Measurements from ENCODE around the gene CEP350.
"Not testable (repeated sequence)": the region's sequence is repeated elsewhere in the genome, so short reads cannot be mapped to it uniquely, and the experiment has no call there.

Gene CEP350

DNA sequence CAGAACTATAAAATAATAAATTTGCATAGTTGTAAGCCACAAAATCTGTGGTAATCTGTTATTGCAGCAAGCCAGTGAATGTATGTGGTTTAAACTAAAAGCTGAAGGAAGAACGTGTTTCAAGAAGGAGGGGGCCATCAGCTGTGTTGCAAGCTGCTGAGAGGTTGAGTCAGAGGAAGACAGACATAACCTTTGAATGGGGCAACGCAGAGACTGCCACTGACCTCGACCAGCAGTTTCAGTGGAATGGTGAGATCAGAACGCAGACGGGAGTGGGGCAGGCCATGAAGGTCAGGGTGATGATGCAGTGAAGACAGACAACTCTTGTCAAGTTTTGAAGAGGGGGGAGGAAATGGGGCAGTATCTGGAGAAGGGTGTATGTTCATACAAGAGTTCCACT lies 176.9 kb downstream of the CEP350 start:
- no peak for DNase-seq

DNA sequence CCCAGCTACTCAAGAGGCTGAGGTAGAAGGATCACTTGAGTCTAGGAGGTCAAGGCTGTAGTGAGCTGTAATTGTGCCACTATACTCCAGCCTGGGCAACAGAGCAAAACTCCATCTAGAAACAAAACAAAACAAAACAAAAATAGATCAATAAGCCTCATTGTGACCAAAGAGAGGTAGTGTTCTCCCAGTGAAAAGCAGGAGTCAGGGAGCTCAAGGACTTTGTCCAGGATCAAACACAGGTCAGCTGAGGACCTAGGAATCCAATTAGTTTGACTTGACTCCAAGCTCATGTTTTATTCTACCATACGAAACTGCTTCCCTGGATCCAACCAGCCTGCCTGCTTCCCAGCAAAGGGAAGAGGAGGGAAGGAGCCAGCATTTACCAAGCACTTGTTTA lies 178.6 kb downstream of the CEP350 start:
- no peak for DNase-seq

DNA sequence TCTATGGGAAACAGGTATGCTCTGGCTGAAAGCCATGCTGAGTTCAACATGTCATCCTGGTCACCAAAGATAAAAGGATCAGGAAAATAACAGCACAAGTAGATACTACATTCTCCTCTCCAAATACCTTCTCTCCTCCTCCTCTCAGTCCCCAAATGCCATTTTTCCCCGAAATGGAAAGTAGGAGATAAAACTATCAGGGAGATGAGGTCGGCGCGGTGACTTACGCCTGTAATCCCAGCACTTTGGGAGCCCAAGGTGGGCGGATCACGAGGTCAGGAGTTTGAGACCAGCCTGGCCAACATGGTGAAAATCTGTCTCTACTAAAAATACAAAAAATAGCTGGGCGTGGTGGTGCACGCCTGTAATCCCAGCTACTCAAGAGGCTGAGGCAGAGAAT lies 179.1 kb downstream of the CEP350 start:
- not testable (repeated sequence) for DNase-seq

DNA sequence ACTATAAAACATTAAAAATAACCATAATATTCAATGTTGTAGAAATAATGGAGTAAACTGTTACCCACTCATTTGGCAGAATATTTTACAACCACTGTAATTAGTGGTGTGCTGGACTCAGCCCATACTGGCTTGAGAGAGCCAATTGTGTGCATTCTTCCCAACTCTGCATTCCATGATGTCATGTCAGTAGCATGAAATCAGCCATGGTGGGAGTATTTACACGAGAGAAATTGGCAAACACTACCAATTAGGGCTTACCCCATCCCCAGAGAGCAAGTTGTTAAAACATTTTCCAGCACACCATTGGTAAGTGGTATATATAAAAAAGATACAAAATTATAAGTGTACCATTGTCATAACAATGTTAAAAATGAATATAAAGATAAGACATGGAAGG lies 180.9 kb downstream of the CEP350 start:
- no peak for DNase-seq

DNA sequence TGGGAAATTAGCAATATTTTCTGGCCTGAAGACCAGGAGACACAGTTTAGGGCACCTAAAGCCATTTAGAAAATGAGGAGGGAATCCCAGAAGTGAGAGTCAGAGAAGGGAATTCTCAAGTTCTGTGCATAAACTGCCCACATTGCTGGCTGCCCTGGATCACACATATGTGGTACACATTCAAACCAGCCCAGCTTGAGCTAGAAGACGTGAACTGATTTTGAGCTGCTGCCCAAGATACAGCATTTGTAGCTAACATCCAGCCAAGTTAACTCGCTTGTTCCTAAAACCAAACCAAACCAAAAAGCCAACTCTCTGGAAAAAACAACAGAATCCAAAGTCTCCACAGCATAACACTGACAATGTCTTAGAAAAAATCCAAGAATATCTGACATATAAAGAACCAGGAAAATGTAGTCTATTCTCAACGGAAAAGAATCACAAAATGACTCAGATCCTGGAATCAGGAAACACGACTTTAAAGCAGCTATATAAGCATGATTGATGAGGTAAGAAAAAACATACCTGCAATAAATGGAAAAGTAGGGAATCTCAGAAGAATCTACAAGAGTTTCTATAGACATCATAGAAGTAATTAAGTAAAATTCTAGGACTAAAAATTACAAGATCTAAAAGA lies 181.8 kb downstream of the CEP350 start:
- no peak for DNase-seq

DNA sequence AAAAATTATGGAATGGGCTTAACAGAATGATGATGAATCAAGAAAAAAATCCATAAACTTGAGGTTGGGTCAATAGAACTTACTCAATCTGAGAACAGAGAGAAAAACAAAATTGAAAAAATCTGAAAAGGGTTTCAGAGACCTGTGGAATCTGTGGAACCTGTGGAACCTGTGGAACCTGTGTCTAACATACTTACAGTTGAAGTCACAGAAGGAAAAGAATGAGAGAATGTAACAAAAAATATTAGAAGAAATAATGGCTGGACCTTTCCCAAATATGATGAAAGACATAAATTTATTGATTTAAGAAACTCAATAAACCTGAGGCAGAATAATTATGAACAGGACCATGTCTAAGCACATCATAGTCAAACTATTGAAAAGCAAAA lies 182.4 kb downstream of the CEP350 start:
- DNase-seq = no peak

DNA sequence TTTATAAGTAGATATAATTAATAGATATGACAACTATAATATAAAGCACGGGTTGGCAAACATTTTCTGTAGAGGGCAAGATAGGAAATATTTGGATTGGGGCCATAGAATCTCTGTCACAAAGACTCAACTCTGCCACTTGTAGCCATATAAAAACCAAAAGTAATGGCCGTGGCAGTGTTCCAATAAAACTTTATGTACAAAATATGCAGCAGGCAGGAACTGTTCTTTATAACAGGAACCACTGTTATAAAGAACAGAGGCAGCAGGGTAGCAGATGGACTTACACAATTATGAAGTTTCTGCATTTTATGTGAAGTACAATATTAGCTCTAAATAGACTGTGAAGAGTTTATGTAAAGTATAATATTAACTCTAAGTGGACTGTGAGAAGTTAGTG lies 183.2 kb downstream of the CEP350 start:
- DNase-seq = no peak

DNA sequence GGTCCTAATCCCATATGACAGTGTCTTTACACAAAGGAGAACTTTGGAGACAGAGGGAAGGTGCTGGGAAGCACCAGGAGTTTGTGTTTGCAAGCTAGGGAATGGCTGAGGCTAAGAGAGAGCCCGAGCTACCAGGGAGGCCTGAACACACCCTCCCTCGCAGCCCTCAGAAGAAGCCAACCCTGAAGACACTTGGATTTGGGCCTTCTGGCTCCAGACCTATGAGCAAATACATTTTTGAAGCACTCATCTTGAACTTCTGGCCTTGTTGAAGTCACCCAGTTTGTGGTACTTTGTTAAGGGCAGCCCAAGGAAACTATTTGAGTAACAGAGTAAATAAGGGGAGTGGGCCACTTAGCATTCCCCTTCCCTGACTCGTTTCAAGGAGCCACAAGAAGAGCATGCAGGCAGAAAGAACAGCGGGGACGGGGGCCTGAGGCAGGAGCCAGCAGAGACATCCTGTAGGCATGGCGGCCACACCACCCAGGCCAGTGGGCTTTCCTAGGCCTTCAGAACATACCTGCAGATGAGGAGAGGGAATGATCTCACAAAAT lies 186.8 kb downstream of the CEP350 start:
- DNase-seq = no peak

DNA sequence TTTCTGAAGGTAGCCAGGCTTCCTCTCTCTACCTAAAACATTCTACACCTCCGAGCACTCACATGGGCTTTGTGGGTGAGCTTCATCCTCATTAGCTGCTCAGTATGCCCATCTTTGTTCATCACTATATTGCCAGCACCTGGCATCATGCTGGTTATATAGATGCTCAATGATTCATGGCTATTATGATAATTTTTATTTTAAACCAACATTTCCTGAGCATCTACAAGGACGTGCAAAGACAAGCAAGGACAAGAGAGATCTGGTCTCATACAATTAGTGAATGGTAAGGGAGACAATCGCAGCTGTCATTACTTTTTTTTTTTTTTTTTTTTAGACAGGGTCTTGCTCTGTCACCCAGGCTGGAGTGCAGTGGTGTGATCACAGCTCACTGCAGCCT lies 188.7 kb downstream of the CEP350 start:
- DNase-seq = no peak

DNA sequence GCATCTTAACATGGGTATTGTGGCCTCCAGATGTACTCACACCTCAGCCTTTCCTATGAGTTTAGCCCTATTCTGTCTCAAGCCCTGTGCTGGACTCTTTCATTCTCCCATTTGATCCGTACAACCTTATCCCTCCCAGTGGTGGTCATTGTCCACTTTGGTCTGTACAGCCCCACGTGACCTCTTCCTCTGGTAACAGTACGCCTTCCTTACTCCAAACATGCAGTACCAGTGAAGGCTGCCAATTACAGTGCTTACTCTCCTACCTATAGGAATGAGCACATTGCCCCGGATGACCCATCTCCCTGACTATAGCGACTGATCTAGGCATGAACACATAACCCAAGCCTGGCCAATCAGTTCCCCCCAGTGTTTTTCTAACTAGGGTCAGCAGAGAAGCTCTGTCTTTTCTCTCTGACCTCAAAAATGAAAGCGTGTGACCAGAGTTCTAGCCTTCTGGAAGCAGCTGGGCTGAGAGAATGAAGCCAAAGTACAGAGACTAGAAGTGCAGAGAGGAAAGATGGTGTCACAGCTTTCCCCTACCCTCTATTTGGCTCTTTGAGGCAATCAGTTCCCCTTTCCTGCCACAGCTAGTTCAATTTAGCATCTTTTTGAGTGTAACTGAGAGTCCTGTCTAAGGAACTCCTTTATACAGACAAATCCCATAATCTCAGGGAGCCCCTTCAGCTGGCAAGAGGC lies 190.2 kb downstream of the CEP350 start:
- no peak for DNase-seq

DNA sequence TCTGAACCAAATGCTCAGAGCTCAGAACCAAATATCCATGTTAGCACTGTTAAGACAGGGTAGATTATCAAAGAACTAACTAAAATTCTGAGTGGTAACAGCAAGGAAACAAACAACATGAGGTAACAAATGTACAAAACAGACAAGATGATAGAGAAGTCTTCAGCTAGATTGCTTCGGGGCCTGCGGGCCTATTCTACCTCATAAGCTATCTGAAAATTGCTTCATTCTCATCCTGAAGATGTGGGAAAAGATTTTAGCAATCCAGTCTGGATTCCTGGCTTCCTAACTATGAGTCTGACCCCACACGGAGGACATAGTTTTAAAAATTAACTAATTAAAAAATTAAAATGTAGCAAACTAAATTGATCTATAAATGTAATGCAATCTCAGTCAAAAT lies 190.8 kb downstream of the CEP350 start:
- no peak for DNase-seq

DNA sequence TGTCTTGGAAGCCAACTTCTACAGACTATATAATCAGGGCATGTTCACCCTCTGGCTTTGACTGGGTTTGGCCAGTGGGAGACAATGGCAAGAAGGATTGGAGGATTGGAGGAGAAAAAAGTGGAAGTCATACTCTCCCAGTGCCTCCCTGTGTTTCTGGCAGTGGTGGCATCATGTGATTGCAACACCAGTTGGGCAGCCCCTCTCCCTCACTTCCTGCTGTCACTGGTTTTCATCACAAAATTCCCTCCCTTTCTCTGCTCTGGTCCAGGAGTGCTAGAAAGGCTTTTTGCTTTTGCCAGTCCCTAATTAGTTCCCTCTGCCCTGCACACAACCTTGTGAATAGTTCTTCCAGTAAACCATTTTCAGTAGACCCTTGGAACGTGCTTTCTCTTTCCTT lies 196.4 kb downstream of the CEP350 start:
- no peak for DNase-seq

DNA sequence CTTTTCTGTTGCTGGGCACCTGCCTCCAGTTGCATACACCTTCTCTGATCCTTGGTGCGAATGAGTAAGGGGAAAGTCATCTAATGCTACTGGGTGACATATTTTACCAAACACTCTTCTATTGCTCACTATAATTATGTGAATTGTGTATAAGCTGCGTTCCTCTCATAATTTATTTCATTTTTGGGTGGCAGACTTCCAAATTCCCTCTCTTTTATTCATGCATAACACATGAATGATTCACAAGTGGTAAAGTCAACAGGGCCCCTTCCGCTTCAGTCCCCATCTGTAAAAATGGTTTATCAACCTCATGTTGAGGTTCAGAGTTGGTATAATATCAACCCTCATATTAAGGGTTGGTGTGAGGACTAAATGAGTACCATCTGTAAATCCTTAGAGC lies 196.9 kb downstream of the CEP350 start:
- DNase-seq = no peak

DNA sequence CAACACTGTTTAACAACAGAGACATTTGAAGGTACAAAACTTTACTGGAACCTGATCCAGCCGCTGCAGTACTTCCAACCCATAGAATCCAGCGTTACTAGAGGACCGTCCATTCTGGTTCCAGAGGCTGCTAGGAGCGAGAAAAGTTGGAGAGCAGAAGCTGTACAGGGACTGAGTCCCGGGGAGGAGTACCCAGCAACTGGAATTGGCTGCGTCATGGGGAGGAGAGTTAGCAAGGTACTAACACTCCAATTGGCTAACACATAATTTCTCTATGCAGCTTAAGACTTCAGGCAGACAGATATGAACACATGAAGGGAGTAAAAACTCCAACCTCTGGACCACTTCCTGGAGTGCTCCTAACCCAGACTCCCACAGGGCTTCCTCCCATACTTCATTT lies 198.0 kb downstream of the CEP350 start:
- no peak for DNase-seq

DNA sequence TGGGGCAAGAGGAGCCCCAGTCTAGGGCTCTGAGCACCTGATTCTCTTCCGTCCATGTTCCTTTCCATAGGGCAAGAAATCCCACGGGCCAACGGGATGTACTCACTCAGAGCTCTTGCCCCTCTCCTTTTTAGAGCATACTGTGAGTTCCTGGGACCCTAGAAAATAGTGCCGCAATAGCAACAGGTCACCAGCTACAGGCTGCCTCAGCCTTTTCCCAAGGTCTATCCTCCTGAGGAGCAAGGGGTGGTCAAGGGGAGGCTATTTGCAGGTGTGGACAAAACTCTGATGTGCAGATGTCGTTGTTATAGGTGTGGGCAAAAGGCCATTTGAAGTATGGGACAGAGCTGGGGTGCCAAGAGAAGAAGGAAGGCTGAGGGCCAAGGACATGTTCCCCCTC lies 198.4 kb downstream of the CEP350 start:
- DNase-seq = no peak

DNA sequence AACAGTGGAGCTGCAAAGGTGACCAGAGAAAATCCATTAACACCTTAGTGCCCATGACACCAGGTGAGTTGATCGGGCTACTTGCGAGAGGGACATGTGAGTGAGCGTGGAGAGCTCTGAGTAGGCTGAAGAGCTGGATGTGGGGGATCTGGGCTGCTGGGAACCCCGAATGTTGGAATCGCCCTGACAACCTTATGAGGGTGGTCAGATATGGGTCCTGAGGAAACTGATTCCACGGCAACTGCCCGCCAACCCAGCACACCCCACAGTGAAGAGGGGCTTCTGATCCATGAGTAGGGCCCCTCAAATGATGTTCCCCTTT lies 199.4 kb downstream of the CEP350 start:
- no peak for DNase-seq

DNA sequence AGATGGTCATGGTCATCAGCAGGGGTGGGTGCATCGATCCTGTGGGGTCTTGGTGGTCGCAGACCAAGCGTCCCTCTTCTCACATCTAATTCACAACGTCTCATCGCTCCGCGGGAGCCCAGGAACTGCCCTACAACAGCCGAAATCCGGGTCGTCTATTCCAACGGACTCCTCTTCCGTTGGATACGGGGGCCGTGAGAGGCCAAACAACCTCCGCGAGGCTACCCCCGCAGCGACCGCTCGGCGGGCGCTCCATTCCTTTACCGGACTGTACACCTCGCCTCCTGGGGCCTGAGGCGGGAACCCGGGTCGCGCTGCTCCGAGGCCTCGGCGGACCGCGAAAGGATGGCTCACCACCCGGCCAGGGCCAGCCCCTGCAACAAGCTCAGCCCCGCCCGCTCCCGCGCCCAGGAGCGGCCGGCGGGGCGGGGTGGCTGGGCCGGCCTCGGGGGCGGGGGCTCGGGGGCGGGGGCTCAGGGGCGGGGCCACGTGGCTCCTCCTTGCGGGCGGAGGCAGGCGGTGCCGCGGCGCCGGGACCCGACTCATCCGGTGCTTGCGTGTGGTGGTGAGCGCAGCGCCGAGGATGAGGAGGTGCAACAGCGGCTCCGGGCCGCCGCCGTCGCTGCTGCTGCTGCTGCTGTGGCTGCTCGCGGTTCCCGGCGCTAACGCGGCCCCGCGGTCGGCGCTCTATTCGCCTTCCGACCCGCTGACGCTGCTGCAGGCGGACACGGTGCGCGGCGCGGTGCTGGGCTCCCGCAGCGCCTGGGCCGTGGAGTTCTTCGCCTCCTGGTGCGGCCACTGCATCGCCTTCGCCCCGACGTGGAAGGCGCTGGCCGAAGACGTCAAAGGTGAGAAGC lies 199.9 kb downstream of the CEP350 start, which contains the start of gene QSOX1:
QSOX1 (plus strand) TSS at position 545 of the 857 bp plus-strand sequence; CDS start at position 584, 39 bp downstream.
- DNase-seq = peak; percentile 92

DNA sequence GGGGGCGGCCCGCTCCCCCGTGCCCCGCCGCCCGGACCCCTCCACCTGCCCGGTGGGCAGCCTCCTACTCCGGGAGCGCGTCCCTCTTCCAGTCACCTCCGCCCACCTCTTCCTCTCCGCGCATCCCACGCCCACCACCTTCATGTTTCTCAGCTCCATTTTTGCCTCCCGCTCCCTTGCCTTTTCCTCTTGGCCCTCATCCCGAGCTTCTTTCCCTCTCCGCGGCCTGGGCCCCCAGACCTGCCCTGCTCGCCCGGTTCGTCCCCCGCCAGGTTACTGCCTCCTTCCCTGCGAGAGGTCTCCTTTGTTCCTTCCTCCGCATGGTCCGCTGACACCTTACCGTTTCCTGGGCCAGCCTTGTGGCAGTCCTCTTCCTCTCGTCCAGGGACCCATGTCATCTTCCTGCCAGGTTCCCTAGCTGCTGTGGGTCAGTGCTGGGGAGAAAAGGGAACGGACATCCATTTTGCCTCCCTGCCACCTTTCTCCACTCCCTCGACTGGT lies 200.6 kb downstream of the CEP350 start:
- no peak for DNase-seq

DNA sequence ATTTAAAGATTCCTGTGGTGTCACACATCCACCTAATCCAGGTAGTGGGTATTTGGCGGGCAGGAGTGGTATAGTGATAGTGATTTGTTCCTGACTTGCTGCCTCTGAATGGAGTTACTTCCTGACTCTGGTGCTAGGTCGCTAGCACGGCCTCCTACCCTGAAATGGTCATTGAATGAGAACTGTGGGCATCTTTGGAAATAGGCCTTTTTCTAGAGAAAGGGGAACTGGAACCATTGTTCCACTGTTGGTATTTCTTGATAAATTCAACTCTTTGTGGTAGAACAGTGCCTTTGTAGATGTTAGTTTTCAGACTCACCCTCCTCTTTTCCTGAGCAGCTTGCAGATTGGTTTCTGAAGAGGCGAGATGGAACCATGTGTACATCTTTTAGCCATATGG lies 201.6 kb downstream of the CEP350 start:
- no peak for DNase-seq

DNA sequence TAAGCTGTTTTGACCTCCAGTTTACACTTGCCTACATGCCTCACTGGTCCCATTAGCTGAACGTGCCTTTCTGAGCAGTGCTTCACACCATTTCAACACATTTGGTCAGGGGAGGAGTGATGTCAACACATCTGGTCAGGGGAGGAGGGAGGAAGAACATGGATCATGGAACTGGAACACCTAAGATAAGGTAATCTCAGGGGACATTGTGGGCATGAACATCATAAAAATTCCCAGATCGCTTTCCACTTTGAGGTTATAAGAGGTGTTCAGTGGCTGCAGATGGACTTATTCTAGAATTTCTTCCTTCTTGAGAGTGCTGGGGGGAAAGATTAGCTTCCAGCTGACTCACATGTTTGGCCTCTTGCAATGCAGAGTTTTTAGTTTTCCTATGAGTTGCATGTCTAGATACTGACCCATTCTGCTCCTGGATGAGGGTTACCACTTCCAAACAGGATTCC lies 202.1 kb downstream of the CEP350 start:
- DNase-seq = no peak

DNA sequence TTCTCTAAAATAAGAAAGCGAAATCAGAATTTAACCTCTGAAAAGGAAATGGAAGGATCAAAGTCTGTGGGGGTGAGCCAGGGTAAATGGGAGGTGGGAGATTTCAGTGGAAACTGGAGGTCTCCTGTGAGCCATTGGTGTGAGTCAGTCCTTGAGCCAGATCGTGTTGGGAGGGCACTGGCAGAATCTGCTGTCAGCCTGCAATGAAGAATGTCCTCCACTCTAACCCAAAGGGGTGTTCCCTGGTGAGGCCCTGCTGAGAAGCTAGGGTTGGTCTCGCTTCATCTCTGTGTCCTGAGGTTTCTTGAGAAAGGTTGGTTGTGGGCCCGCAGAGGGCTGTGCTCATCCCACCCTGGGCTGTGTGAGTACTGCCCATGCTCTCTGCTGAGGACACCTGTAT lies 202.5 kb downstream of the CEP350 start:
- no peak for DNase-seq

DNA sequence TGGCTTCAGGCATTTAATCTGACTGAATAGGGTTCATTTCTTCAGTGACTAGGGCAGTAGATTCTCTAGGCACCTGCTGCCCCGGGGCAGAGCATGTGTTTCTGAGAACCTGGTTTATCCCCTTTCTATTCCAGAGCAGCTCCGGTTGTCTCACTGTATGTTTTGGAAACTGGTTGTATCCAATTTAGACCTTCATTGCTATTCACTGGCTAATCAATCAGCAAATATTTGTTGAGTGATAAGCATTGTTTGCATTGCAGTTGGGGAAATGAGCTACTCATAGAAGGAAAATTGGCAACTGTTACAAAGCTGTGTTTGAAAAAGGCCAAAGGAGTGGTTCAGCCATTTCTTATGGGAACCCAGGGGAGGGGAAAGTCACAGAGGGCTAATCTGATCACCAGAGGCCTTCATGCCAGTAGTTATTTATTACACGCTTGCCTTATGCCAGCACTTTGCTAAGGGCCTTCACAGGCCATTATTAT lies 203.0 kb downstream of the CEP350 start:
- DNase-seq = no peak
